ENCODE results near the gene NRAP.

- TF ChIP-seq, protein P1, sequence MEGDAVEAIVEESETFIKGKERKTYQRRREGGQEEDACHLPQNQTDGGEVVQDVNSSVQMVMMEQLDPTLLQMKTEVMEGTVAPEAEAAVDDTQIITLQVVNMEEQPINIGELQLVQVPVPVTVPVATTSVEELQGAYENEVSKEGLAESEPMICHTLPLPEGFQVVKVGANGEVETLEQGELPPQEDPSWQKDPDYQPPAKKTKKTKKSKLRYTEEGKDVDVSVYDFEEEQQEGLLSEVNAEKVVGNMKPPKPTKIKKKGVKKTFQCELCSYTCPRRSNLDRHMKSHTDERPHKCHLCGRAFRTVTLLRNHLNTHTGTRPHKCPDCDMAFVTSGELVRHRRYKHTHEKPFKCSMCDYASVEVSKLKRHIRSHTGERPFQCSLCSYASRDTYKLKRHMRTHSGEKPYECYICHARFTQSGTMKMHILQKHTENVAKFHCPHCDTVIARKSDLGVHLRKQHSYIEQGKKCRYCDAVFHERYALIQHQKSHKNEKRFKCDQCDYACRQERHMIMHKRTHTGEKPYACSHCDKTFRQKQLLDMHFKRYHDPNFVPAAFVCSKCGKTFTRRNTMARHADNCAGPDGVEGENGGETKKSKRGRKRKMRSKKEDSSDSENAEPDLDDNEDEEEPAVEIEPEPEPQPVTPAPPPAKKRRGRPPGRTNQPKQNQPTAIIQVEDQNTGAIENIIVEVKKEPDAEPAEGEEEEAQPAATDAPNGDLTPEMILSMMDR (IDR thresholded peaks at IDR 0.05 in 4 of 5, conservative IDR thresholded peaks at IDR 0.05 in 1 of 5) = no peak
- no peak for TF ChIP-seq POLR2A (IDR thresholded peaks at IDR 0.05)
These were observed 23.9 kb downstream of the NRAP start for GRCh38 chr10:113639966-113640365.
